Pulmonary artery endothelial cell (primary cell): ENCODE measurements around the gene TFPT. TPM values are rescaled to one million over a fixed set of nuclear protein-coding genes. Genes with fewer than 3 reads are reported as not detected.

Experiments used
- DNase-seq: peaks from one replicate; pipeline ENCODE4 v3.0.0-alpha.2; 2011; ENCODE audit warnings: low read depth, low spot score
- total RNA-seq: library from RNA; depleted of rRNA; stranded (reverse); fragments of >200 nt; gene quantifications from 2 replicates; pipeline ENCODE4 v1.2.3, GENCODE V29; 2014

The TFPT gene
- total RNA-seq, 1 donor from 2014 or later, result 22.8 TPM

GRCh38 chr19:54149021-54149812 is 33.8 kb upstream of the TFPT start:
- DNase-seq, result peak; percentile 64

GRCh38 chr19:54148158-54148557 is 32.7 kb upstream of the TFPT start:
- DNase-seq, result no peak

GRCh38 chr19:54147676-54148075 is 32.2 kb upstream of the TFPT start:
- DNase-seq, result no peak

GRCh38 chr19:54145541-54146158 is 30.2 kb upstream of the TFPT start:
- DNase-seq, result no peak

GRCh38 chr19:54142166-54142780 is 26.8 kb upstream of the TFPT start:
- DNase-seq, result no peak

- DNase-seq, result no peak
Measured at GRCh38 chr19:54141356-54141755, 25.9 kb upstream of the TFPT start.

- no peak for DNase-seq
Measured at GRCh38 chr19:54138489-54139256, 23.2 kb upstream of the TFPT start.

- DNase-seq, result no peak
Measured at GRCh38 chr19:54137699-54138488, 22.4 kb upstream of the TFPT start, which contains the start of gene CNOT3. CNOT3 (plus strand) TSS chr19:54137762; CDS start chr19:54142979, 5,217 bp downstream.

GRCh38 chr19:54136864-54137698 is 21.6 kb upstream of the TFPT start:
- peak; percentile 100 for DNase-seq

- no peak for DNase-seq
Measured at GRCh38 chr19:54136086-54136863, 20.8 kb upstream of the TFPT start.

GRCh38 chr19:54133957-54134590 is 18.6 kb upstream of the TFPT start:
- DNase-seq, result no peak

- no peak for DNase-seq
Measured at GRCh38 chr19:54133312-54133956, 18.0 kb upstream of the TFPT start.

GRCh38 chr19:54129617-54129996 is 14.2 kb upstream of the TFPT start:
- no peak for DNase-seq

- no peak for DNase-seq
Measured at GRCh38 chr19:54128796-54129616, 13.5 kb upstream of the TFPT start.

- DNase-seq, result no peak
Measured at GRCh38 chr19:54128441-54128725, 12.9 kb upstream of the TFPT start.

GRCh38 chr19:54127688-54128440 is 12.4 kb upstream of the TFPT start:
- DNase-seq, result no peak

GRCh38 chr19:54125713-54126112 is 10.3 kb upstream of the TFPT start:
- no peak for DNase-seq
